HG03066 (cell line): ENCODE data around the gene WDR45B.

Experiments used
- ATAC-seq: cut with Tn5 transposase; IDR thresholded peaks from one replicate; pipeline ENCODE4 v1.9.1; 2021; ENCODE audit warnings: low read depth; ENCODE audit not compliant: unreplicated experiment

WDR45B gene

DNA sequence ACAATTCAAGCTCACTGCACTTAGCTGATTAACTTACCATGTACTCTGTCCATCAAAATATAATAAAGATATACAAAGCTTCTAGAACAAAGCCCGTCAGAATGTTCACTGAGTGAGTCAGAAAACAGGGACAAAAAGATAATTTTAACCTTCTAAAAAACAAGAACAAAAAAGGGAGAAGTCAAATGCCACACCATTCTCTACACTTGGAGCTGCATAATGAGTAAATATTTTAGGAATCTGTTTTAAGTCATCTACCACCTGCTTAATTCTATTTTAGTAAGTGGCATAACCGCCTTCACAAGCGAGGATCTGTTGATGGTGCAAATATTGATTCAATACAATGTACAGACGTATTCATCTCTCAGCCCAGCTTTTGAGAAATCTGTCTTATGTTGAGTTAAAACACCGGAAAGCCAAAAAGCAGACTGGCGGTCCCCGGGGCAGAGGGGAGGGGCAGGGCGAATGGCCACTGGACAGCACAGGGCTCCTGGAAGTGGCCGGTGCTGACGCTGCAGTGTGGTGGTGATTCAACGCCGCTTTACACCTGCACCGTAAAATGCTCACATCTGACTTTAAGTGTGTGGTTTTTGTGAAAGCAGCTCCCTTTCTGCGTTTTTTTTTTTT, 30.1 kb upstream of the WDR45B start:
- ATAC-seq, result no peak

- ATAC-seq, result no peak
These were observed 29.2 kb upstream of the WDR45B start for GRCh38 chr17:82677353-82677925.

- no peak for ATAC-seq
These were observed 27.4 kb upstream of the WDR45B start for GRCh38 chr17:82675476-82676245.

DNA sequence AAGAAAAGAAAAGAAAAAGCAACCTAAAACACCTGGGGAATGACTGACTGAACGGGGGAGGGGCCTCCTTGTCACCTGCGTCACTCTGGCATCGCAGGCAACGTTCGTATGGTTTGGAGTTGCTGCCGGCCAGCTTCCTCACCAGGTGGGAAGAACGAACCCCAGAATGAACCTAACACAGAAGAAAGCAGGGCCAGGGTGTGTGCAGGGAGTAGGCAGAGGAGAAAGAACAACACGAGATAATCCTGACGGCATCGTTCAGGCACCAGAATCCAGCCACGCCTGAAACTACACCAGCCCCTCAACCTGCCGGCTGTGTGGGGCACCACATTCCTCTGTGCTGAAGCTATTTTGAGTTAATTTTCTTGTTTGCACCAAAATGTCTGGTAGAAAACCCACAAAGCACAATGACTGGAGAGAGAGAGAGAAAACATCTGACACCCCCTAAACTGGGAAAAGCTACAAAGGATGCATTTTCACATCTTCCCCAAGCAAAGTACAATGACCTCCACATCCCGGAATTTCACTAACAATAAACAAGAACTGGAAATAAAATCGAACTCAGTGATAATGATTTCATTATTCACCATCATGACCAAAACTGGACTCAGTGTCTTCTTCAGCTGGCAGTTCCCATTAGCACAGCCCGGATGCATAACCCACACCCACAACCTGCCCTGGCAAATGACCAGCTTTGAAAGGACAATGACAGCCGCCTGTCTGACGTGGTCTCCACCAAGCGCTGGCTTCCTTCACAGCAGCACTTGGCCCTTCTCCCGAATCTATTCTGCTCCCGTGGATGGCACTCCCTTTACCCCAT, 26.6 kb upstream of the WDR45B start:
- ATAC-seq, result no peak

DNA sequence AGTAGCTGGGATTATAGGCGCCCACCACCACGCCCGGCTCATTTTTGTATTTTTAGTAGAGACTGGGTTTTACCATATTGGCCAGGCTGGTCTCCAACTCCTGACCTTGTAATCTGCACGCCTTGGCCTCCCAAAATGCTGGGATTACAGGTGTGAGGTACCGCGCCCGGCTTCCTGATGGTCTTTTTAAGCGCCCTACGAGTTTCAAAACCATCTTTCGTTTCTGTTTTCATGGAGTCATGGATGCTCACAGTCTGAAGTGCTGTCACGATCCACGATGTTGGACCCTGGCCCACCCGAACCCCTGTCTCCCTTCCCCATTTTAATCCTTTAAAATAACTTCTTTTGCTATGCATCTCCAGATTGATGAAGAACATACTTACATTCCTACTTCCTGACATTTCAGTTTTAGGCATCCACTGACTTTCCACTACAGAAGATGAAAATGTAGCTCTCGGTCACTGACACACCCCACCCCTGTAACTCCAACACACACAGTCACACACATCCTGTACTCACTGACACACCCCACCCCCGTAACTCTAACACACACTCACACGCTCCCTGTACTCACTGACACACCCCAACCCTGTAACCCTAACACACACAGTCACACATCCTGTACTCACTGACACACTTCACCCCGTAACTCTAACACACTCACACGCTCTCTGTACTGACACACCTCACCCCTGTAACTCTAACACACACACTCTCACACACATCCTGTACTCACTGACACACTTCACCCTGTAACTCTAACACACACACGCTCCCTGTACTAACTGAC, 22.6 kb upstream of the WDR45B start:
- ATAC-seq, result no peak

DNA sequence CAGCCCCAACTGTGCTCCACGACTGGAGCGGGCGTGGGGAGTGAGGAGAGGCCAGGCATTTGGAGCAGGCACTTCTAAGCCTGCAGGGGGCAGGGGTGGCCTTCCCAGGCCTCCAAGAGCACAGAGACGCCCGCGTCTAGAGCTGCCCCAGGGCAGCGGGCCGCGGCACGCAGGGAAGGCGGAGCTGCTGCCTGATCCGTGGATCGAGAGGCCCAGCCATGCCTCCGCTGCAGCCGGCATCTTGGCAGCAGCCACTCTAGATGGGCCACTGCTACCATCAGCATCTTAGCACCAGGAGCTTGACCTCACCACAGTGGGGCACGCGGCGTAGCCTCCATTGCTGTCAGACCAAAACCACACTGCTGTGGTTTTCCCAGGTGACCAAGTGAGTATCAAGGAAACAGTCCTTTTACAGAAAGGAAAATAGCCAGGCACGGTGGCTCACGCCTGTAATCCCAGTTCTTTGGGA, 20.4 kb upstream of the WDR45B start:
- peak; percentile 63 for ATAC-seq

GRCh38 chr17:82668024-82668630, 19.9 kb upstream of the WDR45B start:
- no peak for ATAC-seq

DNA sequence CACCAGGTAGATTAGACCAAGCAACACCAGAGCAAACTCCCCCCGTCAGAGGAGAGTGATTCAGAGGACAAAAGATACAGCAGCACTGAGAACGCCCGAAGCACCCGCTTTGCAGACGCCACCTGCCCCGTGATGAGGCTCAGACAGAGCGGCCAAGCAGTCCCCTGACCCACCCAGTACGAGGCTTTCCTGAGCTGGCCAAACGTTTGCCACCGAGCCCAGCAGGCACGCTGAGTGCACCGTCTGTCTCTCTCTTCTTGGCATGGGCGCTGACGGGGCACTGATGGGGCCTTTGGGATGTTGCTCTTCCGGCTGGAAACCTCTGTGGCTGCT, 19.4 kb upstream of the WDR45B start:
- no peak for ATAC-seq

DNA sequence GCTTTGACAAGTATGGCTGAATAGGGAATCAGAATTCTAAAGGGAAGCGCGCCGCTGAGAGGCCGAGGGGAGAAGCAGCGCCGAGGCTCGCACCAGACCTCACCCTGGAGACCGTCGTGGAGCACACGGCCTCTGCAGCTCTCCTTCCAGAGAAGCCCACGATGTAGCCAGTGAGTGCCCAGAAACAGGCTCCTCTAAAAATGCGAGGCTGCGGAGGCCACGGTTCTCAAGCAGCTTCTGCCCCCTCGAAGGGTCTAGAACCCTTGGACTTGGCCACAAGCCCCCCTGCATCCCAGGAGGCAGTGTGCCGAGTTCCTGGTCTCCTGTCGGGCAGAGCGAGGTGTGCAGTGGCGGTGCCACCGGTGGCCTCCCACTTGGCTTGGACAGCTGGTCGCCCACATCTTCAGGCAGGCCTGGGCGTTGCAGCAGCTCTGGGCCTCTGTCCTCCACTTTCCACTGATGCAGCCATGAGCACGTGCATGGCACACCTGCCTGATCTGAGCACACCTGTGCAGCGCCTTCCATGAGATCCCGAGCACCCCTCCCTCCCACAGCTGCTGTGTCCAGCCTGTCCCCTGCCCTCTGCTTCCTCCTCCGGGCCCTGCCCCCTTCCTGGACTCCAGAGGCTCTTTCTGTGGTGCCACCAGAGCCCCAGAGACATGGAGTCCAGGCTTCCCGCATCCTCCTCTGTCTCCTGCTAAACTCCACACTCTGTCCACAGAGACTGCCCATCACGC, 18.9 kb upstream of the WDR45B start:
- no peak for ATAC-seq

DNA sequence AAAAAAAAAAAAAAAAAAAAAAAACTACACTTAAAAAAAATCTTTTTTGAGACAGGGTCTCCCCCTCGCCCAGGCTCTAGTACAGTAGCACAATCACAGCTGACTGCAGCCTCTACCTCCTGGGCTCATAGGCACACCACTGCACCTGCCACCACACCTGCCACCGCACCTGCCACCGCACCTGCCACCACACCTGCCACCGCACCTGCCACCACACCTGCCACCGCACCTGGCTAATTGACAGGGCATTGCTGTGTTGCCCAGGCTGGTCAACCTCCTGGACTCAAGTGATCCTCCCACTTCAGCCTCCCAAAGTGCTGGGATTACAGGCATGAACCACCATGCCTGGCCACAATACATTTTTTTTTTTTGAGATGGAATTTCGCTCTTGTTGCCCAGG, 17.6 kb upstream of the WDR45B start:
- no peak for ATAC-seq

- no peak for ATAC-seq
These were observed 17.0 kb upstream of the WDR45B start for GRCh38 chr17:82665217-82665616.

- ATAC-seq, result no peak
These were observed 16.5 kb upstream of the WDR45B start for GRCh38 chr17:82664701-82665182.

GRCh38 chr17:82664276-82664575, 16.0 kb upstream of the WDR45B start:
- no peak for ATAC-seq

DNA sequence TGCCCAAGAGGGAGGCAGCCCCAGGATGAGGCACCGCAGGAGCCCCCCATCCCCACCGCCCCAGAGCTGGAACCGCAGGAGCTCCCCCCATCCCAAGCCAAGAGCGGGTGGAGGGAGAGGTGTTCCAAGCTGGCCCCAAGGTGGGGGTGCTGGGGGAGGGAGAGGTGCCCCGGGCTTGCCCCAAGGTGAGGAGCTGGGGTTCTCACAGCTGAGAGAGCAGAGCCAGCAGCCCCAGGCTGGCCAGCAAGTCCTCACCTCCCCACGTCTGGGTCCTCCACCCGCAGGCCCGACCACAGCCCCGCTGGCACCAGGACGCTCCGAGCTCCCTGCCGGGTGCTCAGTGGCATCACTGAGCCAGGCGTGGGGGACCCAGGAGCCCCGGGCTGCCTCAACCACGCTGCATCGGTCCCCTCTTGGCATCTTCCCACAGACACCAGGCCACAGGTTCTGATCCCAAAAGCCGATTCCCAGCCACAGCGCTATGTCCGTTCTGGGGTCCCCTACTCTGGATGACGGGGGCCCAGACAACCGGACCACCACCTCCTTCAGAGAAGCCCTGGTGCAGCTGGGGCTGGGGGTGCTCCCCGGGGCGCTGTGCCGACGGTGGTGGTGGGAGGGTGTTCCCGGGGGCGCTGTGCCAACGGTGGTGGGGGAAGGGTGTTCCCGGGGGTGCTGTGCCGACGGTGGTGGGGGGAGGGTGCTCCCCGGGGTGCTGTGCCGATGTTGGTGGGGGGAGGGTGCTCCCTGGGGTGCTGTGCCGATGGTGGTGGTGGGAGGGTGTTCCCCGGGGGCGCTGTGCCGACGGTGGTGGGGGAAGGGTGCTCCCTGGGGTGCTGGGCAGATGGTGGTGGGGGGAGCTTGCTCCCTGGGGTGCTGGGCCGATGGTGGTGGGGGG, 15.4 kb upstream of the WDR45B start:
- ATAC-seq, result no peak

- ATAC-seq, result no peak
These were observed 14.5 kb upstream of the WDR45B start for GRCh38 chr17:82662711-82663261.

GRCh38 chr17:82661717-82662683, 13.8 kb upstream of the WDR45B start:
- ATAC-seq, result no peak

DNA sequence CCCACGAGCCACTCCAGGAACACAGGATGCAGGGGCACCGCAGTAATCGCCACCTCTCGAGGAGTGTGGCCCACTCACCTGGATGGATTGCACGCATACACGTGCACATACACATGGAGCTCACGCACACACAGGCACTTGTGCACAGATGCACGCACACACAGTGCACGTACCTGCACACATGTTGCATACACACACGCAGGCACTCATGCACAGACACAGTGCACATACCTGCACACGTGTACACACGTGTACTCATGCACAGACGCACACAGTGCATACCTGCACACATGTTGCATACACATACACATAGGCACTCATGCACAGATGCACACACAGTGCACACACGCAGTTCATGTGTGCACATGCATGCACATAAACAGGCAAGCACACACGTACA, 11.6 kb upstream of the WDR45B start:
- ATAC-seq, result no peak
